Measurements from ENCODE around the gene ANAPC10. TPM values are rescaled to one million over a fixed set of nuclear protein-coding genes. Genes with fewer than 3 reads are reported as not detected.
A peak's percentile ranks its signal among the peaks of the same experiment; 100 is the strongest.

ANAPC10 gene
- total and polyA plus RNA-seq, 12 donors, result 11.8 to 51.6 (median 19.7) TPM

- no peaks in the 10 kb centered on the region for H3K36me3 ChIP-seq (replicated peaks in 1 of 2)
- no peak overlapping the region for H3K4me3 ChIP-seq
- H3K9me3 ChIP-seq (replicated peaks in 1 of 3), result no peaks in the 10 kb centered on the region
- WGBS, 4 donors, result 67 to 73% (median 70%) methylated on average over 3 of the region's 3 CpGs
- TF ChIP-seq POLR2A (IDR thresholded peaks at IDR 0.05) (no peak), CTCF (IDR thresholded peaks at IDR 0.05) (no peak)
- no peak overlapping the region for H3K27ac ChIP-seq
- intact Hi-C loops (cut with DNase I), result no loop called here
- H3K27me3 ChIP-seq, result no peaks in the 10 kb centered on the region
- peak in 3 of 7 donors; percentile 15 to 38 (median 19) for DNase-seq
- no peaks in the 10 kb centered on the region for H3K4me1 ChIP-seq (replicated peaks in 1 of 2)
These were observed 56.6 kb downstream of the ANAPC10 start for GRCh38 chr4:145041378-145041777.

GRCh38 chr4:145035494-145036136, 62.4 kb downstream of the ANAPC10 start:
- Histone ChIP-seq H3K27me3 (no peaks in the 10 kb centered on the region), H3K9me3 (replicated peaks in 1 of 3) (no peaks in the 10 kb centered on the region), H3K4me3 (no peak overlapping the region), H3K27ac (no peak overlapping the region), H3K36me3 (replicated peaks in 1 of 2) (peaks cover 0 to 6% of the 10 kb centered on the region in 2 donors), H3K4me1 (replicated peaks in 1 of 2) (no peaks in the 10 kb centered on the region)
- 84 to 89% (median 86%) methylated on average over 2 of the region's 2 CpGs for WGBS, 4 donors
- intact Hi-C loops (cut with DNase I), result no loop called here
- DNase-seq, result no peak
- TF ChIP-seq CTCF (IDR thresholded peaks at IDR 0.05) (no peak), POLR2A (IDR thresholded peaks at IDR 0.05) (no peak)

GRCh38 chr4:145034727-145035211, 63.2 kb downstream of the ANAPC10 start:
- peak overlapping the region in 1 of 5 donors; percentile 49 for H3K27ac ChIP-seq
- H3K36me3 ChIP-seq (replicated peaks in 1 of 2), result peaks cover 0 to 6% of the 10 kb centered on the region in 2 donors
- DNase-seq, result peak; percentile 29 to 78 (median 63)
- H3K27me3 ChIP-seq, result no peaks in the 10 kb centered on the region
- H3K9me3 ChIP-seq (replicated peaks in 1 of 3), result no peaks in the 10 kb centered on the region
- H3K4me1 ChIP-seq (replicated peaks in 1 of 2), result no peaks in the 10 kb centered on the region
- H3K4me3 ChIP-seq, result no peak overlapping the region
- WGBS, 4 donors, result 62 to 66% (median 64%) methylated on average over 6 of the region's 6 CpGs
- TF ChIP-seq POLR2A (IDR thresholded peaks at IDR 0.05) (no peak), CTCF (IDR thresholded peaks at IDR 0.05) (no peak)
- intact Hi-C loops (cut with DNase I), result no loop called here

GRCh38 chr4:145019346-145019745, 78.7 kb downstream of the ANAPC10 start:
- H3K9me3 ChIP-seq (replicated peaks in 1 of 3), result peaks cover 0 to 7% (median 6%) of the 10 kb centered on the region in 3 donors
- no peaks in the 10 kb centered on the region for H3K27me3 ChIP-seq
- no peak overlapping the region for H3K4me3 ChIP-seq
- intact Hi-C loops (cut with DNase I), result no loop called here
- H3K27ac ChIP-seq, result no peak overlapping the region
- no peak for TF ChIP-seq POLR2A (IDR thresholded peaks at IDR 0.05)
- TF ChIP-seq CTCF (IDR thresholded peaks at IDR 0.05), result no peak
- no peak for DNase-seq
- no peaks in the 10 kb centered on the region for H3K36me3 ChIP-seq (replicated peaks in 1 of 2)
- H3K4me1 ChIP-seq (replicated peaks in 1 of 2), result no peaks in the 10 kb centered on the region
- 40 to 77% (median 61%) methylated on average over 1 of the region's 1 CpG for WGBS, 4 donors
